Renal cortical epithelial cell (primary cell): ENCODE measurements around the gene DNAJC25. TPM values are rescaled to one million over a fixed set of nuclear protein-coding genes. Genes with fewer than 3 reads are reported as not detected.
A peak's percentile ranks its signal among the peaks of the same experiment; 100 is the strongest.

Source experiments
- DNase-seq: peaks from one replicate; pipeline ENCODE4 v3.0.0-alpha.2; 2011; ENCODE audit warnings: low read depth
- total RNA-seq: library from RNA; depleted of rRNA; stranded (reverse); fragments of >200 nt; gene quantifications from 2 replicates; pipeline ENCODE4 v1.2.3, GENCODE V29; 2014

DNAJC25 gene
- total RNA-seq, 1 donor from 2014 or later = 20.2 TPM

DNA sequence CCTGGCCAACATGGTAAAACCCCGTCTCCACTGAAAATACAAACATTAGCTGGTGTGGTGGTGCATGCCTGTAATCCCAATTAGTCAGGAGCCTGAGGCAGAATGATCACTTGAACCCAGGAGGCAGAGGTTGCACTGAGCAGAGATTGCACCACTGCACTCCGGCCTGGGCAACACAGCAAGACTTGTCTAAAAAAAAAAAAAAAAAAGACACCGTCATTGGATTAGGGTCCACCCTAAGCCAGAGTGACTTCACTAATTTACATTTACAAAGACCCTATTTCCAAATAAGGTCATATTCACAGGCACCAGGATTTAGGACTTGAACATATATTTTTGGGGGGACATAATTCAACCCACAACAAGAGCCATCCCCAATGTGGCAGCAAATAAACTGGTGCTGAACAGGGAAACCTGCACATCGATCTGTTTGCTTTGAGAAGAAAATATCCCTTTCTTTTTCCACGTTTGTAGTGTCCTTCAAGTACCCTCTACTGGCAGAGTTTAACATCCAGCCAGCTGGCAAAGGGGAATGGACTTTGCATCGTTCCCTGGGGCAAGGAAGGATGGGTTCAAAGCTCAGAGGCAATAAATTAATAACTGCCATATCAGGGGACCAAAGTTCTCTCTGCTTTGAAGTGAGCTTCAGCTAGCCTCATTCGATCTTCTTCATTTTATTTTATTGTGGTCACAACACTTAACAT lies 3.7 kb upstream of the DNAJC25 start:
- peak; percentile 32 for DNase-seq

DNA sequence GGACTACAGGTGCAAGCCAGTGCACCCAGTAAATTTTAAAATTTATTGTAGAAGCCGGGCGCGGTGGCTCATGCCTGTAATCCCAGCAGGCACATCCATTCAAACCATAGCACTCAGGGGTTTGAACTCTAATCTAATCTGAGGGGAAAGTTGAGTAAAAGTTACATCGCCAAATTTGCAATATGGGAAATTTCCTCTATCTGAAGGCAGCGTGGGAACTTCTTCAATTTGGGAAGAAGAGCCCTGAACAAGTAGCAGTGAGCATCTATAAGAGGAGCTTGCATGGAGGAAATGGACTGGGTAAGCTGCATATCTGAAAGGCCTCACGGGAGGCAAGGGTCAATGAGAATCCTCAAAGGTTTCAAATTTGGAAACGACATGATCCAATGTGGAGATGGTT lies 2.7 kb upstream of the DNAJC25 start:
- no peak for DNase-seq

DNA sequence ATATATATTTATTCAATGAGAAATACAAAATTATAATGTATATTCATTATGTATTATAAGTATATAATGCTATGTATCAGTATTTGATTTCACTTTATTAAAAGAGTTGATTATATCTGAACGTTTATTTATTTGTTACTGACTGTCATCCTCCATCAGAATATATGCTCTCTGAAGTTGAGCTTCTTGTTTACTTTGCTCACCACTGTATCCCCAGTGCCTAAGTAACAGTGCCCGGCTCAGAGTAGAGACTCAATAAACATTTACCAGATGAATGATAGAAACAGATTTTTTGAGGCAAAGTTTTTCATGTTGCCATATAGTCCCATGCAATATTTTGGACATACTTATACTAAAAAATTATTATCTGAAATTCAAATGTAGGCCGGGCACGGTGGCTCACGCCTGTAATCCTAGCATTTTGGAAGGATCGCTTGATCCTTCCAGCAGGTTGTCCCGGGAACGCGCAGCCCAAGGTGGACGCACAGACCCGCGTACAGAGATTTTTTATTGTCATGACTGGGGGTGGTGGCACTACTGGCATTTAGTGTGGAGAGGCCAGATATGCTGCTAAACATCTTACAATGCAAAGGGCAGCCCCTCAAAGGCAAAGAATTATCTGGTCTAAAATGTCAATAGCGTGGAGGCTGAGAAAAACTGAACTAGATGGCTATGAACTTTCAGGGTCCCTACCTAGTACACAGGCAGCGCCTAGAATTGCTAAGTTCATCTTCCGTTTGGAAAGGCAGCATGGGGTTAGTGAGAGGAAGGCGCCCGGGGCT lies 761 bp upstream of the DNAJC25 start:
- DNase-seq = no peak

DNA sequence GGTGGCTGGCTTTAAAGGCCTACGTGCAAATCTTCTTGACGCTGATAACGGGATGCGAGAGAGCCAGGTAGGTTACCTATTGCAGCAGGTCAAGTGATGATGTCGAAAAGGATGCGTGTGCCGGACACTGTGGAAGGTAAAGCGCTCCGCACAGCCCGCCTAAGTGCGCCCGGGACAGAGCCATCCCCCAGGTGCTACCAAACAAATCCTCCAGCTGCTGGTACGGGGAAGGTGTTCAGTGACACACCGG lies 245 bp upstream of the DNAJC25 start:
- DNase-seq = no peak

DNA sequence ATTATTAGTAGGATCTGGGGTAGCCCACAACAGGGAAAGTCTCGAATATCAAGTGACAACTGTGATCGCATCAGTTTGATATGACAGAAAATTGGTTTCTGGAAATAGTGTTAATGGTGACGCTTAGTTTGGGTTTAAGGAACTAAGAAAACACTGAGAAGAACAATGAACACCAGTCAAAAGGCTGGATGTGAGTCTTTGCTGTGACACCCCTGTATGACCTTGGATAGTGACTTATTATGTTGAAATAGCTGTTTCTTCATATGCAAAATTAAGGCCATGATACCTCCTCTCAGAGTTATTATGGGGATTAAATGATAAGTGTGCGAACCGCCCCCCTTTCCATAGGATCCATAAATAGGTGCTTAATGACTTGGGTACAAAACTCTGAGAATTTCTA lies 926 bp downstream of the DNAJC25 start:
- no peak for DNase-seq

DNA sequence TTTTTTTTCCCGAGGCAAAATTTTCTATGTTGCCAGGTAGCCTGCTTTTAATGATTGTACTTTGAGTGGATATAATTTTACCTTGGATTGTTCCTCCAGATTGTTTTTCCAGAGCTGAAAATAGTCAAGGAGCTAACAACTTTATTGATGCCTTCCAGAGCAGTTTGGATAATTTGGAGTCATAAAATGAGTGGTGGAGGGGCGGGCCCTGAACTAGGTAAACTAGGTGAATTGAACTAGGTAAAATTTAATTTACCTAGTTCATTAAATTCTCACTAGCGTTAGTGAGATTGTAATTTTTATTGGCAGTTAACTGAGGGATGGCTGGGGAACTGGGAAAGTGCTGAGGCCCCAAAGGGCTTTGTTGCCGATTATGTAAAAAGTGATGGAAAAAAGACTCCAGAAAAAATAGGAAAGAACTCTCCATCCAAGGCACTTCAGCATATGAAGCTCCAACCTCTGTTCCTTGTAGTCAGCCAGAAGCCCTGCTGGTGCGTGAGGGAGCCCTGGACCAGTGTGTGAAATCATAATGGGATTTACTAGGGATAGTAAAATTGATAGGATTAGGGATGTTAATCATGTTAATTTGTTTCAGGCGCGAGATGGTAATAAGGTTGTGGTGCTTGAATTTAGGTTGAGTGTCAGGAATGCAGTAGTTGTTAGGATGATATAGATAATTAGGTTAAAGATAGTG lies 1.7 kb downstream of the DNAJC25 start:
- no peak for DNase-seq

DNA sequence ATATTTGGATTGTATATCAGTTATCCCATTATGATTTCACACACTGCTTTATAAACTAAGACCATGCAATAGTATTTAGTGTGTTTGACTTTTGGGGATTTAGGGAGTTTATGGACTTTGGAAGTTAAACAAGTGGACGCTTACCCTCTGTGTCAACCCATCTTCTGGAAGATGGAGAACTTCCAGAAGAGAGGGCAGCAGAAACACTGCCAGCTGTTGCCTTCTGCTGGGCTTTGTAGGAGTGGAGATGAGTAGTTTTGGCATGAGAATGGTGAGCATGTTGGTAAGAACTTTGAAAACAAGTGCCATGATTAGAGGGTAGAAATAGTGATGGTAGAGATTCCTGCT lies 2.2 kb downstream of the DNAJC25 start:
- DNase-seq = no peak

DNA sequence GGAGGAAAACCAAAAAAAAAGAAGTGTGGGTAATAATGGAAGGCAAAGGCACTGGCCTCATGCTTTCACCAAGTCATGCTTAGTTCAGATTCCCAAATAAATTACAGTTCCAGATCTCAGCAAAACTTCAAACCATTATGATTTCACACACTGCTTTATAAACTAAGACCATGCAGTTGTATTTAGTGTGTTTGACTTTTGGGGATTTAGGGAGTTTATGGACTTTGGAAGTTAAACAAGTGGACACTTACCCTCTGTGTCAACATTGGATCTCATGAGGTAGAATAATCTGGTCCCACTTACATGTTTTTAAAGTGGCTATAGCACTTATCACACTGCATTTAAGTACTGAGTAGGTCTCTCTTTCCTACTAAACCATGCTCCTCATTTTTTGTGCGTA lies 3.7 kb downstream of the DNAJC25 start:
- no peak for DNase-seq

DNA sequence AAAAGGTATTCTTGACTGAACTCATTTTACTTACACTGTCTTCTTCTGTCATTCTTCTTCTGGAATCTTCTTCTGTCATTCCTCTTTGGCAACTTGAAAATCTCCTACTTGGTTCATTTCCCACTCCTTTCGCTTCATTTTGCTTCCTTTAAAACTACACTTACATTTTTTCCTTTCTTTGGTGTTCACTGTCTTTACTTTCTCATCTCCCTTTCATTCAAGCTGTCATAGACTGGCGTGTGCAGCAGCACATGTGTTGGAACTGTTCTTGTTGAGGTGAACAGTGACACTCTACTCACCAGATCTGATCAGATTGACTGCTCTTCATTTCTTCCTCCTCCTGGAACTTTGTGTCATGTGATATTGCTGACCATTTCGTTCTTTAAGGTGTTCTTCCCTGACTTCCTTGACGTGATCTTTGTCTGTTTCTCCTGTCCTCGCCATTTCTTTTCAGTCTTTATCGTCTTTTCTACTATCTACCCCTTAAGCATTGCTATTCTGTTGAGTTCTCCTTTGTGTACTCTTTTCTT lies 6.4 kb downstream of the DNAJC25 start:
- no peak for DNase-seq

DNA sequence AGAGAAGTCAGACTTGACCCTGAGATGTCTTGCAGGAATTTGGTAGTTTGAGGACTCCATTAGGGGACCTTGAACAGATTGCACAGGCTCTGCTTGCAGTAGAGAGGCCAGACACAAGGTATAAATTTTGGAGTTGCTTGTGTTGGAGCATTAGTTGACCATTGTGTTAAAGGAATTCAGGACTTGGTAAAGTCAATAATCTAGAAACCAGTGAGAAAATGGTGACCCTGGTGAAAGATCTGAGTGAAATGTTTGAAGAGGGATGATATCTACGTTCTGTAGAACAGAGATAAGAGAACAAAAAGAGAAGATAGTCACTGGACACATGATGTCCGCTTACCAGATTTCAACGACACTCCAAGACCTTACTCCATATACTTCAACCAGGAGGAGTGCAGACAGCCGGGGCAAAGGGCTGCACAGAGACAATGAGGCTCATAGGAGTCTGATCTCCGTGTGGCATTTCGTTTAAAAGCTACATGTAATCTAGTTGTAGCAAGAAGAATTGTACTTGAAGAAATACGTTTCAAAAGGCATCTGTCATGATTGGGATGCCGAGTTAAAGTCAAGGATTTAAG lies 13.2 kb downstream of the DNAJC25 start:
- DNase-seq = no peak

DNA sequence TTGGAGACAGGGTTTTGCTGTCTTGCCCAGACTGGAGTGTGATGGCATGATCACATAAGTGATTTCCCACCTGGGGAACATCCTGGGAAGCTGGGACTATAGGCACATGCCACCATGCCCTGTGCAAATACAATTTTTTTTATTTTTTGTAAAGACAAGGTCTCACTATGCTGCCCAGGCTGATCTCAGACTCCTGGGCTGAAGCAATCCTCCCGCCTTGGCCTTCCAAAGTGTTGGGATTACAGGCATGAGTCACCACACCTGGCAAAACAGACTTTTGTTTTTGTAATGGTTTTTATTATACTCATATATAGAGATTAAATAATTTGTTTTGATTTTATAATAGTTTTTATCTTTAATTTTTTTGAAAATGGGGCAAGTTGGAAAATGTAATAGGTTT lies 14.7 kb downstream of the DNAJC25 start:
- DNase-seq = no peak

DNA sequence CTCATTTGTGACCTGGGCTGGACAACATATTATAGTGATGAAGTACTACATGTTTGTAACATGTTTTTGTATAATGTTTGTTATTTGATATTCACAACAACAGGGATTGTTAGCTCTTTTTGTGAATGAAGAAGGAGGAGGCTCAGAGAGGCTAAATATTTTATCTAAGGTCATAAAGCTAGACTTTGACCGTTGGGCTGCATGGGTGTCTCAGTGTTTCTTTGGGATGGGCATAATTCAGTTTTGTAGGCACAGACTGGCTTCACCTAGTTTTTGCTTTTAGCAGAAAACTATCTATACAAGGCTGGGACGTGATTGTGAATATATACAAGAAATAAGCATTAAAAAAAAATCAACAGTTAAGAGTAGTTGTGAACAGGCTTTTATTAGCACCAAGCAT lies 15.3 kb downstream of the DNAJC25 start:
- DNase-seq = no peak

DNA sequence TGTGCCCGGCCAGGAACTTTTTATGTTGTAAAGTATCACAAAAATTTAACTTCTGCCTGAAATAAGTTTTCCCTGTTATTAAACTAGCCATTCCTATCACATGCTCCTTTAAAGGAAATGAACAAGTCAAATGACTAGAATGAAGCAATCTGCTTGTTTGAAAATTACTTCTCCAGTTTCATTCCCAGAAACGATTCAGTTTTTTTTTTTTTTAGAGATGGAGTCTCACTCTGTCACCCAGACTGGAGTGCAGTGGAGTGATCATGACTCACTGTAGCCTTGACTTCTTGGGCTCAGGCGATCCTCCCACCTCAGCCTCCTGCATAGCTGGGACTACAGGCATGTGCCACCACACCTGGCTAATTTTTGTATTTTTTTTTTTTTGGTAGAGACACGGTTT lies 16.9 kb downstream of the DNAJC25 start:
- DNase-seq = peak; percentile 42

DNA sequence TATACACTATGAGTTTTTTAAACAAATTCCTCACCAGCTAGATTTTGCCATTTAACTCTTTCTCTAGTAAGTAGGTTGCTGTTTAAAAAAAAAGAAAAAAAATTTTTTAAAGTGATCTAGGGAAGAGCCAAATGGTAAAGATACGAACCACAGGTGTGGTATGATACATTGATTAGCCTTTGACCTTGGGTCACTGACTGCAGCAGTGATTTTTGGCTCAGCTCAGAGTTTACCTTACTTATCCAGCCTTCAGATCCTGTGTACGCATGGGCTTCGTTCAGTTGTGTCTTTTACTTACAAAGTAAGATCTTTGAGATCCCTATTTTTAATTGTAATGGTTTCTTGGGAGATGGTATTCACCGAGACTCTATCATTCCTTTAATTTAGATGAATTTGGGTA lies 17.9 kb downstream of the DNAJC25 start:
- DNase-seq = no peak

DNA sequence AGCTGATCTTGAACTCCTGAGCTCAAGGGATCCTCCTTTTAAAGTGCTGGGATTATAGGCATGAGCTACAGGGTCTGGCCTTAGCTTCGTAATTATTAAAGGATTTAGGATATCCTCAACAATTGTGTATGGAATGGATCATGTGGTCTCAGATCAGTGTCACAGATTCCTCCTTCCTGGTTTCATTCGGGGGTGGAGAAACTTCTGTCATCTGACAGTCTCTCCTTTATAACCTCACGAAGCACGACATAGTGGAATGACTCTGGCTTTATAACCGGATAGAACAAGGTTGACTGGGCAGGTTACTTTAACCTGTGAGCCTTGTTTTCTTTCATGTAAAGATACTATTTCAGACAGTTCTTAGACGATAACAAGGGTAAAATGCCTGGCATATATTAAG lies 25.9 kb downstream of the DNAJC25 start:
- peak; percentile 31 for DNase-seq

DNA sequence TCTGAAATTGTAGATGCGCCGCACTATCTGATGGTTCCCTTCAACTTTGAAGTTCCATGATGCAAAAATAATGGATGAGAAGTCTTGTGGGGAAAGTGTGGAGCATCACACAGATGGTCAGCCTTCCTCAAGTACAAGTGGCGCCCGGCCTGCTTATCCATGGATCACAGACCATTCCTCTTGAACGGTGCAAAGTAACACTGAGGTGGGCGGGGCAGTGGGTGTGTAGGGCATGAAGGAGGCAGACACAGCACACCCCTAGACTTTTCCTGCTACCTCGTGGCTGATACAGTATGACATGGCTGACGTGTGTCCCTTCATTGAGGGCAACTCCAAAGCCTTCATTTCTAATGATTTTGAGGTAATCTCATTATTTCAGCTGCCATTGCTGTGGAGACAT lies 27.8 kb downstream of the DNAJC25 start:
- no peak for DNase-seq

DNA sequence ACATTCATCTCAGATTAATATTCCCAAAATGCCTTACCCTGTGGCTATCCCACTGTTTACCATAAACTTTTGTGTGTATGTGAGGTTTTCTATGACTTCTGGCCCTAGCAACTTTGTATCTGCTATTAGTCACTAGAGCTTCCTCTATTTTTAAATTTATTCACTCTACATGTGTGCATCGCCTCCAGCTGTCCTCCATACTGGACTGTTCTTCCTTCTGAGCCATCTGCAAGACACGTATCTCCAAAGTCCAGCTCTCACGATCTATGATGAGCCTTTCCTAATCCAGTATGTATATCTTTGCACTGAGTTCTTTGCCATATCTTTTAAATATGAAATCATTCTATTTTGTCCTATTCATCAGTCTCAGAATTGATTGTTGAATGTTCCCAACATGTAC lies 28.6 kb downstream of the DNAJC25 start:
- DNase-seq = no peak

DNA sequence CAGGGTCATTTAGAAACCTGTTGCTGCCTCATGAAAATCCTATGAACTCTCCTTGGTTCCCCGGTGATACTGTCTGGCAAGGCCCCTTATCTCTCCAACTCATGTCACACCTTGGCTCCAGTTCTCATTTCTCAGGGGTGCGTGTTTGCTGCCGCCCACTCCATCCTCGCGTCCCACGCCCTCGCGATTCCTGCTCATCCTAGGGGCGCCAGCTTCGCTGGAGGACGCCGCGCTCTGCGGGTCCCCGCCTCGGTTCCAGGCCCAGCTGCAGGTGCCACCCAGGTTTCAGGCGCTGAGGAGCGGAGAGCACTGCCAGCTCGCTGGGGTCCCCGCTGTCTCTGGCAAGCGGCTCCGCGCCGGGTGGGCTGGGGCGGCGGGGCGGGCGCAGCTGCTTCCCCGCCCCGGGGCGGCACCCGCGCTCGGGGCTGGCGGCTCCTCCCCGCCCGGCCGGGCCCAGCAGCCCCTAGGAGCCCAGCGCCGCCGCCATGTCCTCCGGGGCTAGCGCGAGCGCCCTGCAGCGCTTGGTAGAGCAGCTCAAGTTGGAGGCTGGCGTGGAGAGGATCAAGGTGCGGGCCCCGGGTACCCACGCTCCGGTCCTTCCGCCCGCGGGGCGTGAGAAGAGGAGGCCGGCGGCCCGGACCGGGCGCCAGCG lies 30.1 kb downstream of the DNAJC25 start, which contains the start of gene GNG10:
Gene GNG10 (plus strand): TSS at position 456 of the 652 bp plus-strand sequence. CDS start 30 bp downstream, at position 486.
- DNase-seq = no peak

DNA sequence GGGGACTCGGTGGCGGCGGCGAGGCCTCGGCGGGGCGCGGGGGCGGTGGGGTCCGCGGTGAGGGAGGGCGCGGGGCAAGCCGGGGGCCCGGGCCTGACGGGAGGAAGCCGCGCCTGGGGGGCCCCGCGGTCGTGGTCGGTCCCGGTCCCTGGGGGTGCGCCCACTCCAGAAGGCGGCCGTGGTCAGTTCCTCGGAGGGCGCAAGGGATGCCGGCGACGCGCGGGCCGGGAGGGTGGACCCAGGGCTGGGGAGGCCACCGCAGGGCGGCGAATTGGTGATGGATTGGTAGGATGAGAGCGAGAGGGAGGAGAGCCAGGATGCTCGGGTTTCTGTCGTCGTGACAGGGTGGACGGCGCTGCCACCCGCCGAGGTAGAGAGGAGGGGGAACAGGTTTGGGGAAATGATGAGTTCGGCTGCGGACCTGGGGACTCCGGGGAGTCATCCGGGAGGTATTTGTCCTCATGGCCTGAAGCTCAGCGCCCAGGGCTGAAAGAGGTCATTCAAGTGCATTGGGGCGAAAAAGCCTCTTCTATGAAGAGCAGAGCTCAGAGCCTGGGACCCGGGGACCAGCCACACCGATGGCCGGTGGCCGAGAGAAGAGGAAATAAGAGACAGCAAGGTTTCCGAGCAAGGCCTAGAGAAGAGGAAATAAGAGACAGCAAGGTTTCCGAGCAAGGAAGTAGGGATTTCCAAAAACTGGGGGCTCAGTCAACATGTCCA lies 30.8 kb downstream of the DNAJC25 start:
- DNase-seq = peak; percentile 24

DNA sequence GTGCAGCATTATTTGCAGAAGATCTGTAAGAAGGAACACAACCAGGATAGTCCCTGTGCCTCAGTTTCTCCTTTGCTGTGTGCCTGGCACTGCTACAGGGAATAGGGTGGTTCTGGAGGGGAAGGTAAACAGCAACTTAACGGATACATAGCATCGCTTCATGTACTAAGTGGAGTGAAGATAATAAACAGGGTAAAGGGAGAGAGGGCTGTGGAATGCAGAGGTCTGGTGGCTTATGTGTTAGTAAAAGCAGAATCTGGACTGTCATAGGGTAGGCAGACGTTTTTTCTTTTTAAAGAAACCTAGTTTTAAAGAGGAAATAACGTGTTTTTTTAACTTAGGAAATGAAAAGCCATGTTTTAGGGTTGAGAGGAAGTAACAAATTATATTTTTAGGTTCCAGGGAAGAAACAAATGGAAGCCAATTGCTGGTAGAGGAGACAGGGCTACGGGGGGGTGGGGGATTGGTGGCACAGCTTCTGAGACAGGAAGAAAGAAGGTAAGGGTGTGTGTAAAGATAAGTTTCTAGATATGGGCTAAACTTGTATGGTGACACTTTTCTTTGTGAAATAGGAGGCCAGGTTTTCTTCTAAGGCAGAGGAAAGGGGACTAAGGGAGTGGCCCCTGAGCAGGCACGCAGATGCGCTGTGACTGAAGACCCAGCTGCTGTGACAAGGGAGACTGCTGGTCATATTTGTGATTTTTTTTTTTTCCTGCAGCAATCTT lies 31.6 kb downstream of the DNAJC25 start:
- no peak for DNase-seq
